ENCODE measurements around the gene TRPV5.

- TF ChIP-seq CTCF (conservative IDR thresholded peaks at IDR 0.05; ENCODE audit: low read length): no peak
- no peak for TF ChIP-seq EZH2phosphoT487 (IDR thresholded peaks at IDR 0.05; ENCODE audit: borderline replicate concordance, low read depth, low read length)
These were observed 66.5 kb downstream of the TRPV5 start for GRCh38 chr7:142867097-142867378.

Data from OCI-LY7 (cell line).